Measurements from ENCODE around the gene CCSER1.
"Not testable (repeated sequence)": the region's sequence is repeated elsewhere in the genome, so short reads cannot be mapped to it uniquely, and the experiment has no call there.

The CCSER1 gene

GRCh38 chr4:90425893-90426292, 298.7 kb downstream of the CCSER1 start:
- DNase-seq (ENCODE audit: low read depth in 1 of 2, low spot score in 1 of 2): no peak

DNA sequence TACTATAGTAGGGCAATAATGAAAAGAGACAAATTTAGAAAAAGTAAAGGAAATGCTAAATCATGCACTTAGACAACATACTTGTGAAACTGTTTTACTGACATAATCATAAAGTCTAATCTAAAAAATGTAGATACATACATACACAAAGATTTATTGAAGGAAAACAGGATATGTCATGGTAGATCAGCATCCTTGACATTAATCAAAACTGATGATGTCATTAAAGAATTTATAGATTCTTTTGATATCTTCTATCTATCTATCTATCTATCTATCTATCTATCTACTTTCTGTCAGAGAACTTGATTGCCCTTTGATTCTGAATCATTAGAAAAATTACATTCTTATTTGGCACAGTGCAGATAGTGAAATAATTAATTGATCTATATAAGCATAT, 311.3 kb downstream of the CCSER1 start:
- no peak for DNase-seq (ENCODE audit: low read depth in 1 of 2, low spot score in 1 of 2)

DNA sequence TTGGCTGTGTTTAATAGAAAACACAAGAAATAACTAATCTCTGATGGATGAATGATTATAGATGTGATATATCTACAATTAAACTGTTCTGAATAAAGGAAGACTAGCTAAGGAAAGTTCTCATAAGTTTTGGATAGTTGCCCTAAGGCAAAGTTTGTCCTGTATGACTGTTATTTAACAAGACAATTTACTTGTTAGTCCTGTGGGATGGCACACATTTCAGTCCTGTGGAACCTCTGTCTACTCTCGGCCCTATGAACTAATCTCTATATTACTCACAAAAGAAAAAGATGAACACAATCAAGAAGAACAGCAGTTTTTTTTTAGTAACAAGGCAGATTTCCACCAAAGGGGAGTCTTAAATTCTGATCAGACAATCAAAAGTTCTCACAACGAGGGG, 314.6 kb downstream of the CCSER1 start:
- DNase-seq (ENCODE audit: low read depth in 1 of 2, low spot score in 1 of 2): no peak

DNA sequence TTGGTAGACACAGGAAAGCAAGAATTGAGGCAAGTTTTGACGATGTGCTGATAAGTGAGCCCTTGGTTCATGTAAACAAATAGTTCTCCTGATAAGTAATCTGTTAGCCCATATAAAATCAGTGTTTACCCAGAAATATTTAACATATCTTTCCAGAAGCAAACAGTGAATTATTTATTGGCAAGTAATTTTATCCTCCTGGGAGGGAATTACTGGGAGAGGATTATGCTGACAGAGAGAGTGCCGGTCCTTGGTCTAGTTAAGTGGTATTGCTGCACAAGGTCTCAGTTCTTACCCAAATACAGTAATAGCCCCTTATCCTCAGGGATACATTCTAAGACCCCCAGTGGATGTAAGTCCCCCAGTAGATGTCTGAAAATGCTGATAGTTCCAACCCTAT, 315.4 kb downstream of the CCSER1 start:
- DNase-seq (ENCODE audit: low read depth in 1 of 2, low spot score in 1 of 2): no peak

DNA sequence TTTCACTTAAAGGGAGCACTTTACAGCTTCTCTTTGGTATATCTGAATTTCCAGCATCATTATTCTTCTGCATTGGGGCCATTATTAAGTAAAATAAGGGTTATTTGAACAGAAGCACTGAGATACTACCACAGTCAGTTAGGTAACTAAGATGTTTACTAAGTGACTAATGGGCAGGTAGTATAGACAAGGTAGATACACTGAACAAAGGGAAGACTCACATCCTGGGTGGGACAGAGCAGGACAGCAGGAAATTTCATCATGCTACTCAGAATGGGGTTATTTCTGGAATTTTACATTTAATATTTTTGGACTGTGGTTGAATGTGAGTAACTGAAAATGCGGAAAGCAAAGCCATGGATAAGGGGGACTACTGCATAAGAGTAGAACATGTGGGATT, 316.0 kb downstream of the CCSER1 start:
- DNase-seq (ENCODE audit: low read depth in 1 of 2, low spot score in 1 of 2): no peak

DNA sequence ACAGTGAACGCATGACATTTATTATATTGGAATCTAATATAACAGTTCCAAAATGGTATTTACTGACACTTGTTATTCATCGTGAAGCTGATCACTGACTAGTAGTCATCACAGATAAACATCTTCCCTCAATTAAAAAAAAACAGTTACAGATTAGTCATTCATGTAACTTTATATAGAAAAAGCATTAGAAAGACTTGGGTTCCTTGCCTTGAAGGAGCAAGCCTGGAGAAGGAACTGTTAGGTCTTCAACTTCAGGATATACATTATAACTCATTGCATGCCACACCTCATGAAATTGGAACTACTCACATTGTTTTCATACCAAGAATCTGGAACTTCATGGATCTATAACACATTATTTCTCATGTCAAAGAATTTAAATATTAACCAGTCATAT, 317.7 kb downstream of the CCSER1 start:
- DNase-seq (ENCODE audit: low read depth in 1 of 2, low spot score in 1 of 2): no peak

DNA sequence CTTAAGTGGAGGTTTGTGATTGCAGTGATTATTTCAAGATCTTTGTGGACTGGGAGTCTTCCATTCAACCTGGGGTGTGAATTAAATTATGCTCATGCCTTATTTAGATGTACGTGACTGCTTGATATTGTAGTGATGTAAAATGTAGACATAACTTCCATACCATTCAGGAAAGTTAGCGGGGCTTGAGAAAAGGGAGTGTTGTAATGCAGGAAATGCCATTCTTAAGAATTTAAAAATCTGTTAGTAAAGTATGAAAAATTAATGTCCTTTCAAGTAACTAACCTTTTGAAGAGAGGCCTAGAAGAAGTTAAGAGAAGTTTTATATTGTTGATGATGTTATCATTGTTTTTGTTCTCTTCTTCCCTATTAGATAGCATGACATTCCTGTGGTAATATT, 318.2 kb downstream of the CCSER1 start:
- no peak for DNase-seq (ENCODE audit: low read depth in 1 of 2, low spot score in 1 of 2)

DNA sequence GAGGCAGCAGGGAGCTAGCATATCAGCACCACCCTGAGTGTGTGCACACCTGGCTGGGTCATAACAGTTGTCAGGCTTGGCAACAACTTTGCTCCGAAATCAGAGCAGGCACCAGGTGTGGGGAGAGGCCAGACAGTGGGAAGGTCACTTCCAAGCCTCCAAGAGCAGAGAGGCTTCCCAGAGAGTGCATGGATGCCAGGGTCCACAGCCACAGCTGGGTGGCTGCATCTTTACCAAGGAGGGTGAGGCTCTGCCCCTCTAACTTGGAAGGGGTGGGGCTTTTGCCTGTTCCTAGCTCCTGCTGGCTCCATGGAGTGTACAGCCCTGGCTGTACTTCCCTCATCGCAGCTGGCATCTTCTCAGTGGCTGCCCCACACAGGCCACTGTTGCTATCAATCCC, 322.4 kb downstream of the CCSER1 start:
- no peak for DNase-seq (ENCODE audit: low read depth in 1 of 2, low spot score in 1 of 2)

DNA sequence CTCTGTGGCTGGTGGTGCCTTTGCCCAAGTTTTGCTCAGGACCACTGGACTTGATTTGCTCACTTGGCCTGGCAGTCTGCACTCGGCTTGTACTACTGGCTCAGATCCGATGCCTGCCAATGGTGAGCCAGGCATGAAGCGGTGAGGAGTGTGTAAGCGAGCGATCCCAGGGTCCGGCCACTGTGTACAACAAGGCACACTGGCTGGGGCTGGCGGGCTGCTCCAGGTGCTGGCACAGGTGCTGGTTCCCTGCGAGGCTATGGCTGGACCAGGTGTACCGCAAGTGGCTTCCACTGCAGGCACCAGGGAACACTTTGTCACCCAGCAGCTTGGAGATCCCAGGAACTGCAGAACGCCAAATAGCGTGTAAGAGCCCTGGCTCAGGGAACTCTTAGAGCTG, 329.7 kb downstream of the CCSER1 start:
- no peak for DNase-seq (ENCODE audit: low read depth in 1 of 2, low spot score in 1 of 2)

DNA sequence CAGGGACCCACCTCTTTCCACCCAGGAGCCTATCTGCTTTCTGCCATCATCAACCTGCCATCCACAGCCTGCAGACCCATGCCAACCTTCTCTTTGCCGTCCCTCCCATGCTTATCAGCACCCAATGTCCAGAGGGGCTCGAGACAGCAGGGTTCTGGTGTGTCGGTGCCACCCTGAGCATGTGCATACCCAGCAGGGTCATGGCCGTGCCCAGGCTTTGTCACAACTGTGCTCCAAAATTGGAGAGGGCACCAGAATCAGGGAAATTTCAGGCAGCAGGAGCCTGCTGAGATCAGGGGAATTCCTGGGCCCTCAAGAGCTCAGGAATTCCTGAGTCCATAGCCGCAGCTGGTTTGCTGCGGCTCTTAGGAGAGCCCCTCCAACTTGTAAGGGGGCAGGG, 330.6 kb downstream of the CCSER1 start:
- no peak for DNase-seq (ENCODE audit: low read depth in 1 of 2, low spot score in 1 of 2)

DNA sequence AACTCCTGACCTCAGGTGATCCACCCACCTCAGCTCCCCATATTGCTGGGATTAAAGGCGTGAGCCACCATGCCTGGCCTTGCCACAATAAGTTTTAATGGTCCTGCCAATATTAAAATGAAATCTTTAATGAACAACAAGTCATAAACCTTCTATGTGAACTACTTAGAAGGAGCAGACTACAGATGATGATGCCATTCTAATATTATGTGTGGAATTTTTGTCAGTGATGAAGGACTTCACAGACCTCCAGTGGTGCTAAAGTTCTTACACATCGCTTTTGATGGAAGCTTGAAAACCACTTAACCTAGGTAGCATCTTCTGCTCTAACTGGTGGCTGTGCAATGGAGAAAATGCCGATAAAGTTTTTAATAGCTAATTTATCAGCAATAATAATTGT, 331.4 kb downstream of the CCSER1 start:
- DNase-seq (ENCODE audit: low read depth in 1 of 2, low spot score in 1 of 2): no peak

- DNase-seq (ENCODE audit: low read depth in 1 of 2, low spot score in 1 of 2): no peak
Observed at GRCh38 chr4:90474484-90474883, 347.3 kb downstream of the CCSER1 start.

- no peak for DNase-seq (ENCODE audit: low read depth in 1 of 2, low spot score in 1 of 2)
Observed at GRCh38 chr4:90476019-90476418, 348.8 kb downstream of the CCSER1 start.

DNA sequence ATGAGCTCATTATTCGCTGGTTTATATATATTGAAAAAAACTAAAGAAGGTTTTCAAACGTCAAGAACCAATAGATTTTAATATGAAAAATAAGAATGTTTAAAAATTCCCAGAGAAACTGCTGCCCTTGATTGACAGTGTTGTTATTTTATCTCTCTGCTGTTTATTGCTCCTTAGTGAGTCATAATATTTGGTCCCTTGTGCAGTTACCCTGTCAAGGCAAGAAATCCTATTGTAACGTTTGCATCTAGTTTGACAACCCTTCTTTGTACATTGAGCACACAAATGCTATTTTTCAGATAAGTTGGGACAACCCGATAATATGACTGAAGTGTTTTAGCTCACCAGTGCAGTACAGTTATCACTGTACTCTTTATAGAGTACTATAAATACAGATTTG, 349.4 kb downstream of the CCSER1 start:
- DNase-seq (ENCODE audit: low read depth in 1 of 2, low spot score in 1 of 2): no peak

GRCh38 chr4:90484894-90485293, 357.7 kb downstream of the CCSER1 start:
- DNase-seq (ENCODE audit: low read depth in 1 of 2, low spot score in 1 of 2): not testable (repeated sequence)

- DNase-seq (ENCODE audit: low read depth in 1 of 2, low spot score in 1 of 2): no peak
Observed at GRCh38 chr4:90486346-90486745, 359.2 kb downstream of the CCSER1 start.

- no peak for DNase-seq (ENCODE audit: low read depth in 1 of 2, low spot score in 1 of 2)
Observed at GRCh38 chr4:90495211-90495610, 368.0 kb downstream of the CCSER1 start.

GRCh38 chr4:90495936-90496335, 368.7 kb downstream of the CCSER1 start:
- no peak for DNase-seq (ENCODE audit: low read depth in 1 of 2, low spot score in 1 of 2)

GRCh38 chr4:90498175-90498574, 371.0 kb downstream of the CCSER1 start:
- DNase-seq (ENCODE audit: low read depth in 1 of 2, low spot score in 1 of 2): no peak

GRCh38 chr4:90503677-90504076, 376.5 kb downstream of the CCSER1 start:
- no peak for DNase-seq (ENCODE audit: low read depth in 1 of 2, low spot score in 1 of 2)

DNA sequence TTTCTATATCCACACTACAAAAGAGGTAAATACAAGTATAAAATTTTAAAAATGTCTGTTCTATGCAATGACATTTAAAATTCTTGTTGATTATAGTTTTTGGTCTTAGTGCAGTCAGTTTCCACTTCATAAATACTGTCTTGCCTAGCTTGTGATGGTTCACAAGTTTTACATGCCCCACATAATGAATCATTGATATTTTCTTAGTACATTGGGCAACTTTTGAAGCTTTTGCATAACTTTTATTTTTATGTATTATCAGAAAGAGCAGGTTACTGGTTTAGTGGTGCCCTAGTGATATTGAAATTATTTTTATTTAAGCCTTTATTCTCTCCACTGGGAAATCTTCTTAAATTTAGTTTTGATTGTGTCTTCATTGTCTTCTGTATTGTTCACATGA, 388.0 kb downstream of the CCSER1 start:
- DNase-seq (ENCODE audit: low read depth in 1 of 2, low spot score in 1 of 2): no peak

DNA sequence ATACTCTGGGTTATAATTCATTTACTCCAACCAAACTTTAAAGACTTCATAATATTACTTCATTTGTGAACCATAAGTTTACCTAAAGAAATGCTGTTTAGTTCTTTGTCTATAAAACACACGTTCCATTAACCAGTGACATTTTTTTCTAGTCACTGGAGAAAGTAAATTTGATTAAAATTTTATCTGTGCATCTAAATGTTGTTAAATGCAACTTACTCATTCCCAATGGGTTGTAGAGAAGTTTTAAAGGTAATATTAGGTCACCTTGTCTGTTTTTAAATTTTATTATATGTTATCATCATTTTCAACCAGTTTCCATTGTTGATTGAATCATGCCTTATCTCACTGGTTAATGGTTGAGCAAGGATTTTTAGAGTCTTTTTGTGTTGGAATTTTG, 401.4 kb downstream of the CCSER1 start:
- DNase-seq (ENCODE audit: low read depth in 1 of 2, low spot score in 1 of 2): no peak

GRCh38 chr4:90536408-90536807, 409.2 kb downstream of the CCSER1 start:
- no peak for DNase-seq (ENCODE audit: low read depth in 1 of 2, low spot score in 1 of 2)

DNA sequence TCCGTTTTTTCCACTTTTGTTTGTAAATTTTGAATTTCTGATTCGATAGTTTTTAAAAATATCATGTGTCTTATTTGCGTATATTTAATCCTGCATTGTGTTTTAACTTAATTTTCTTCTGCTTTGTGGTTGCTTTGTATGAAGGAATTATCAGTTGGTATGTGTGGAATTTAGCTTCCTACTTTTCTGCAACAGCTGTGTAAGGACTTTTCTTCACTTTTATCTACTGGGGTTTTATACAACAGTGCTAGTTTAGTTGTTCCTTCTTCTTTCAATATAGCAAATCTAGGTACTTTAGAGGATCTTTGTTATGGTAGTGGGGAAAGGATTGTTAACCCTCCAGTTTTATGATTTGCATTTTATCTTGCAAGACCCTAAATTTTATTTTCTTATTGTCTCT, 410.3 kb downstream of the CCSER1 start:
- no peak for DNase-seq (ENCODE audit: low read depth in 1 of 2, low spot score in 1 of 2)
